GM12878 (cell line): ENCODE measurements around the gene IL17B. TPM values are rescaled to one million over a fixed set of nuclear protein-coding genes. Genes with fewer than 3 reads are reported as not detected.

ENCODE experiments used
- ATAC-seq: fragments of 200-7000 bp; cut with Tn5 transposase; 3 replicates; pipeline ENCODE4 v1.9.1; 2020; ENCODE audit warnings: mild to moderate bottlenecking, moderate library complexity
- BruUV-seq: library from RNA; stranded (reverse); fragments of 400-500 nt; replicated peaks from 2 replicates; lab custom pipeline; 2021; lab: Mats Ljungman, UMichigan
- CTCF ChIA-PET: fragments of 300-600 bp; sonication (Branson Sonifier 250); formaldehyde crosslinking; extraction: SDS; loops from one replicate; lab custom pipeline; 2021; ENCODE audit warnings: inconsistent platforms; lab: Yijun Ruan, JAX
- POLR2A ChIA-PET: fragments of 350-600 bp; formaldehyde crosslinking; extraction: SDS; loops from one replicate; lab custom pipeline; 2021; ENCODE audit warnings: inconsistent platforms; lab: Charles Lee
- RAD21 ChIA-PET: fragments of 300-600 bp; sonication (Branson Sonifier 250); formaldehyde crosslinking; loops from one replicate; lab custom pipeline; 2023; ENCODE audit warnings: antibody characterized with exemption; ENCODE audit not compliant: unreplicated experiment; lab: Charles Lee
- SMC1A ChIA-PET: fragments of 300-600 bp; sonication (Branson Sonifier 250); formaldehyde crosslinking; loops from one replicate; lab custom pipeline; 2023; ENCODE audit not compliant: unreplicated experiment, uncharacterized antibody; lab: Charles Lee
- DNase-seq: peaks from one replicate; pipeline ENCODE4 v3.0.0-alpha.2; 2011; ENCODE audit warnings: low read depth, low spot score
- FAIRE-seq: peaks from 3 replicates; lab custom pipeline; 2011; peaks lifted over from hg19 to GRCh38; lab: Jason Lieb, UNC
- H2AFZ ChIP-seq: 2 replicates; pipeline ENCODE4 v1.6.0; 2011; ENCODE audit warnings: low read depth, low read length, control low read depth; ENCODE audit not compliant: control insufficient read depth
- H3K27ac ChIP-seq: 2 replicates; pipeline ENCODE4 v1.5.1; 2011; ENCODE audit warnings: control low read depth; ENCODE audit not compliant: control insufficient read depth, insufficient read depth
- H3K27me3 ChIP-seq, 2 experiments: replicated peaks in 1 of 2; 2 replicates each; pipeline versions ENCODE4 v1.6.0 to v1.6.1; 2011; ENCODE audit warnings: low read length in 1 of 2; ENCODE audit not compliant: control insufficient read depth in 2 of 2, insufficient read depth in 2 of 2
- H3K36me3 ChIP-seq, 2 experiments: 2 replicates each; pipeline ENCODE4 v1.5.1; 2011; ENCODE audit warnings: low read length in 1 of 2; ENCODE audit not compliant: control insufficient read depth in 2 of 2, insufficient read depth in 2 of 2
- H3K4me1 ChIP-seq: 2 replicates; pipeline ENCODE4 v1.6.1; 2011; ENCODE audit warnings: mild to moderate bottlenecking, low read length, moderate library complexity, mixed read lengths; ENCODE audit not compliant: control insufficient read depth, insufficient read depth
- H3K4me2 ChIP-seq: 2 replicates; pipeline ENCODE4 v1.6.0; 2011; ENCODE audit warnings: control low read depth; ENCODE audit not compliant: control insufficient read depth, insufficient read depth
- H3K4me3 ChIP-seq: fragments of 200-600 bp; sonication (generic); 2 replicates; pipeline ENCODE4 v1.5.1; 2016
- H3K79me2 ChIP-seq: 2 replicates; pipeline ENCODE4 v1.6.0; 2011; ENCODE audit warnings: low read length; ENCODE audit not compliant: control insufficient read depth, insufficient read depth
- H3K9ac ChIP-seq: 2 replicates; pipeline ENCODE4 v1.8.0; 2011; ENCODE audit warnings: low read length, control low read depth, mixed read lengths; ENCODE audit not compliant: control insufficient read depth, insufficient read depth
- H3K9me3 ChIP-seq: replicated peaks from 3 replicates; pipeline ENCODE4 v1.5.1; 2011; ENCODE audit warnings: mild to moderate bottlenecking, low read length; ENCODE audit not compliant: control insufficient read depth, insufficient read depth
- H4K20me1 ChIP-seq: 2 replicates; pipeline ENCODE4 v1.6.0; 2011; ENCODE audit not compliant: control insufficient read depth, insufficient read depth
- BACH1 ChIP-seq: fragments of 450-650 bp; IDR thresholded peaks from 2 replicates; pipeline ENCODE4 v1.6.1; 2017; ENCODE audit warnings: mild to moderate bottlenecking, borderline replicate concordance
- ESRRA ChIP-seq: IDR thresholded peaks from 2 replicates; pipeline ENCODE4 v1.6.1; 2012; ENCODE audit warnings: mild to moderate bottlenecking, low read length, improper control_type of control experiment
- JUND ChIP-seq: IDR thresholded peaks from 2 replicates; pipeline ENCODE4 v1.6.1; 2012; ENCODE audit warnings: low read depth, mild to moderate bottlenecking, low read length, improper control_type of control experiment, moderate library complexity
- KAT2A ChIP-seq: conservative IDR thresholded peaks from 2 replicates; pipeline ENCODE4 v1.6.1; 2011; ENCODE audit warnings: low read depth, low read length; ENCODE audit not compliant: control insufficient read depth
- POU2F2 ChIP-seq: IDR thresholded peaks from 3 replicates; pipeline ENCODE4 v1.6.1; 2011; ENCODE audit warnings: low read depth, mild to moderate bottlenecking, low read length, borderline replicate concordance
- RAD51 ChIP-seq: fragments of 450-650 bp; IDR thresholded peaks from 2 replicates; pipeline ENCODE4 v1.6.1; 2016; ENCODE audit warnings: moderate library complexity, mild to moderate bottlenecking, inconsistent platforms
- RBBP5 ChIP-seq: fragments of 200-600 bp; sonication (generic); conservative IDR thresholded peaks from 2 replicates; pipeline ENCODE4 v1.6.1; 2016
- SMC3 ChIP-seq: IDR thresholded peaks from 2 replicates; pipeline ENCODE4 v1.6.1; 2011; ENCODE audit warnings: low read length, improper control_type of control experiment, borderline replicate concordance
- SP1 ChIP-seq: IDR thresholded peaks from one replicate; pipeline ENCODE4 v1.6.1; 2011; ENCODE audit warnings: low read depth, low read length
- TARDBP ChIP-seq: IDR thresholded peaks from 2 replicates; pipeline ENCODE4 v1.6.1; 2016; ENCODE audit warnings: borderline replicate concordance
- WGBS: methylation state at CpG from one replicate; pipeline ENCODE4 v1.1.6; 2016; ENCODE audit warnings: low lambda C conversion rate; ENCODE audit not compliant: insufficient replicate concordance, insufficient coverage; ENCODE audit errors: missing lambda C conversion rate; 5-methylcytosine and 5-hydroxymethylcytosine counted together
- in situ Hi-C: fragments of 300-500 bp; cut with MboI; formaldehyde crosslinking; loops from 9 replicates; pipeline ENCODE4 v1.14.3; 2018; ENCODE audit warnings: mixed read lengths
- intact Hi-C: fragments of 100-400 bp; cut with micrococcal nuclease; formaldehyde crosslinking; loops from one replicate; pipeline ENCODE4 v1.14.2; 2022; ENCODE audit not compliant: unreplicated experiment
- polyA plus RNA-seq, 11 experiments: library from polyadenylated mRNA; depleted of rRNA in 4 of 11; unstranded in 6 of 11; stranded (reverse) in 5 of 11; fragments of >200 nt; fragmentation: Nextera tagmentation in 4 of 11; fragmentation: Illumina TruSeq in 1 of 11; extraction: Ambion mirVana in 4 of 11; extraction: Trizol in 1 of 11; gene quantifications; 1 replicate in 1 of 11; 2 replicates in 10 of 11; pipeline versions ENCODE4 v1.2.1 to v1.2.3, GENCODE V29; 2011 to 2016; ENCODE audit warnings: inconsistent platforms in 2 of 11, missing spikeins in 2 of 11, low read depth in 1 of 11
- total RNA-seq, 4 experiments: library from RNA; depleted of rRNA in 3 of 4; stranded (reverse); fragments of >200 nt in 3 of 4; fragmentation: Illumina TruSeq in 1 of 4; extraction: Trizol in 1 of 4; gene quantifications; 2 replicates each; pipeline versions ENCODE4 v1.2.1 to v1.2.3, GENCODE V29; 2013 to 2021
- TF ChIP-seq, protein P1 (sequence below): IDR thresholded peaks from 2 replicates; pipeline ENCODE4 v1.6.1; 2012; ENCODE audit warnings: mild to moderate bottlenecking, low read depth, low read length
- TF ChIP-seq, protein P2 (sequence below): fragments of 450-650 bp; IDR thresholded peaks from 2 replicates; pipeline ENCODE4 v1.6.1; 2016; ENCODE audit warnings: mild to moderate bottlenecking
- TF ChIP-seq, protein P3 (sequence below): IDR thresholded peaks from 2 replicates; pipeline ENCODE4 v1.6.1; 2011; ENCODE audit warnings: borderline replicate concordance, low read depth, mild to moderate bottlenecking, moderate library complexity, low read length; ENCODE audit not compliant: insufficient read depth, poor library complexity, severe bottlenecking

The IL17B gene
- total and polyA plus RNA-seq, 10 of the 15 experiments (the other 5 are each of a cell fraction or from before 2014, with no cell fraction given) = not detected

GRCh38 chr5:149379177-149379761, at the start of gene IL17B (continued):
- no peak for TF ChIP-seq SMC3
- TF ChIP-seq RBBP5 = no peak
- TF ChIP-seq, protein P1, sequence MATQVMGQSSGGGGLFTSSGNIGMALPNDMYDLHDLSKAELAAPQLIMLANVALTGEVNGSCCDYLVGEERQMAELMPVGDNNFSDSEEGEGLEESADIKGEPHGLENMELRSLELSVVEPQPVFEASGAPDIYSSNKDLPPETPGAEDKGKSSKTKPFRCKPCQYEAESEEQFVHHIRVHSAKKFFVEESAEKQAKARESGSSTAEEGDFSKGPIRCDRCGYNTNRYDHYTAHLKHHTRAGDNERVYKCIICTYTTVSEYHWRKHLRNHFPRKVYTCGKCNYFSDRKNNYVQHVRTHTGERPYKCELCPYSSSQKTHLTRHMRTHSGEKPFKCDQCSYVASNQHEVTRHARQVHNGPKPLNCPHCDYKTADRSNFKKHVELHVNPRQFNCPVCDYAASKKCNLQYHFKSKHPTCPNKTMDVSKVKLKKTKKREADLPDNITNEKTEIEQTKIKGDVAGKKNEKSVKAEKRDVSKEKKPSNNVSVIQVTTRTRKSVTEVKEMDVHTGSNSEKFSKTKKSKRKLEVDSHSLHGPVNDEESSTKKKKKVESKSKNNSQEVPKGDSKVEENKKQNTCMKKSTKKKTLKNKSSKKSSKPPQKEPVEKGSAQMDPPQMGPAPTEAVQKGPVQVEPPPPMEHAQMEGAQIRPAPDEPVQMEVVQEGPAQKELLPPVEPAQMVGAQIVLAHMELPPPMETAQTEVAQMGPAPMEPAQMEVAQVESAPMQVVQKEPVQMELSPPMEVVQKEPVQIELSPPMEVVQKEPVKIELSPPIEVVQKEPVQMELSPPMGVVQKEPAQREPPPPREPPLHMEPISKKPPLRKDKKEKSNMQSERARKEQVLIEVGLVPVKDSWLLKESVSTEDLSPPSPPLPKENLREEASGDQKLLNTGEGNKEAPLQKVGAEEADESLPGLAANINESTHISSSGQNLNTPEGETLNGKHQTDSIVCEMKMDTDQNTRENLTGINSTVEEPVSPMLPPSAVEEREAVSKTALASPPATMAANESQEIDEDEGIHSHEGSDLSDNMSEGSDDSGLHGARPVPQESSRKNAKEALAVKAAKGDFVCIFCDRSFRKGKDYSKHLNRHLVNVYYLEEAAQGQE = no peak
- TF ChIP-seq RAD51 = no peak
- TF ChIP-seq, protein P2, sequence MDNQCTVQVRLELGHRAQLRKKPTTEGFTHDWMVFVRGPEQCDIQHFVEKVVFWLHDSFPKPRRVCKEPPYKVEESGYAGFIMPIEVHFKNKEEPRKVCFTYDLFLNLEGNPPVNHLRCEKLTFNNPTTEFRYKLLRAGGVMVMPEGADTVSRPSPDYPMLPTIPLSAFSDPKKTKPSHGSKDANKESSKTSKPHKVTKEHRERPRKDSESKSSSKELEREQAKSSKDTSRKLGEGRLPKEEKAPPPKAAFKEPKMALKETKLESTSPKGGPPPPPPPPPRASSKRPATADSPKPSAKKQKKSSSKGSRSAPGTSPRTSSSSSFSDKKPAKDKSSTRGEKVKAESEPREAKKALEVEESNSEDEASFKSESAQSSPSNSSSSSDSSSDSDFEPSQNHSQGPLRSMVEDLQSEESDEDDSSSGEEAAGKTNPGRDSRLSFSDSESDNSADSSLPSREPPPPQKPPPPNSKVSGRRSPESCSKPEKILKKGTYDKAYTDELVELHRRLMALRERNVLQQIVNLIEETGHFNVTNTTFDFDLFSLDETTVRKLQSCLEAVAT = no peak
- TF ChIP-seq JUND = no peak
- TF ChIP-seq, all 136 proteins: peak for 0

GRCh38 chr5:149428032-149428431, 48.9 kb upstream of the IL17B start:
- Histone ChIP-seq H3K4me1 (0 out of 2 replicates have a peak, but pooled peaks cover 2% of the 10 kb centered on the region), H3K79me2 (no peaks in the 10 kb centered on the region), H3K9ac (no peak overlapping the region), H2AFZ (no peak overlapping the region), H3K4me2 (no peak overlapping the region), H4K20me1 (no peaks in the 10 kb centered on the region), H3K27ac (no peak overlapping the region), H3K27me3 (no peaks in the 10 kb centered on the region; a peak in 1 of 4 replicates), H3K4me3 (no peak overlapping the region), H3K9me3 (no peaks in the 10 kb centered on the region; the same call in 2 of the 3 replicates), H3K36me3 (no peaks in the 10 kb centered on the region)
- no peak for TF ChIP-seq POU2F2
- TF ChIP-seq BACH1 = no peak
- TF ChIP-seq, protein P3, sequence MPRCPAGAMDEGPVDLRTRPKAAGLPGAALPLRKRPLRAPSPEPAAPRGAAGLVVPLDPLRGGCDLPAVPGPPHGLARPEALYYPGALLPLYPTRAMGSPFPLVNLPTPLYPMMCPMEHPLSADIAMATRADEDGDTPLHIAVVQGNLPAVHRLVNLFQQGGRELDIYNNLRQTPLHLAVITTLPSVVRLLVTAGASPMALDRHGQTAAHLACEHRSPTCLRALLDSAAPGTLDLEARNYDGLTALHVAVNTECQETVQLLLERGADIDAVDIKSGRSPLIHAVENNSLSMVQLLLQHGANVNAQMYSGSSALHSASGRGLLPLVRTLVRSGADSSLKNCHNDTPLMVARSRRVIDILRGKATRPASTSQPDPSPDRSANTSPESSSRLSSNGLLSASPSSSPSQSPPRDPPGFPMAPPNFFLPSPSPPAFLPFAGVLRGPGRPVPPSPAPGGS = no peak
- no peak for TF ChIP-seq TARDBP
- no peak for TF ChIP-seq ESRRA
- no peak for TF ChIP-seq KAT2A
- no peak for TF ChIP-seq SP1
- ChIA-PET POLR2A (no interaction called here), CTCF (interaction anchor here (1.2 to 3.3 kb wide), 4 partner anchors 19 to 137 kb away, joined by 3 to 26 read pairs (median 4); no protein-coding TSS in a partner anchor), RAD21 (interaction anchor here (2.2 kb wide), 1 partner anchor 12 kb away, joined by 10 read pairs; no protein-coding TSS in a partner anchor), SMC1A (no interaction called here)
- DNase-seq (no peak), FAIRE-seq (no peak), ATAC-seq (no peak)
- in situ Hi-C loops = no loop called here
- intact Hi-C loops = no loop called here
- 58% methylated on average over 5 of the region's 5 CpGs for WGBS
- BruUV-seq = no TSS peak
